Fibroblast of mammary gland (primary cell): Measurements from ENCODE around the gene CLEC4G.
"Not testable (repeated sequence)": the region's sequence is repeated elsewhere in the genome, so short reads cannot be mapped to it uniquely, and the experiment has no call there.

Experiments used
- DNase-seq: peaks from one replicate; pipeline ENCODE4 v3.0.0-alpha.2; 2010; ENCODE audit warnings: low read depth
- H3K4me3 ChIP-seq: 2 replicates; pipeline ENCODE4 v1.5.1; 2011; ENCODE audit warnings: low read depth, mild to moderate bottlenecking, low read length, moderate library complexity; ENCODE audit not compliant: control insufficient read depth
- TF ChIP-seq, protein P1 (sequence below): conservative IDR thresholded peaks from 2 replicates; pipeline ENCODE4 v1.5.1; 2011; ENCODE audit warnings: low read depth, low read length, inconsistent platforms; ENCODE audit not compliant: control insufficient read depth, insufficient read depth

Gene CLEC4G

DNA sequence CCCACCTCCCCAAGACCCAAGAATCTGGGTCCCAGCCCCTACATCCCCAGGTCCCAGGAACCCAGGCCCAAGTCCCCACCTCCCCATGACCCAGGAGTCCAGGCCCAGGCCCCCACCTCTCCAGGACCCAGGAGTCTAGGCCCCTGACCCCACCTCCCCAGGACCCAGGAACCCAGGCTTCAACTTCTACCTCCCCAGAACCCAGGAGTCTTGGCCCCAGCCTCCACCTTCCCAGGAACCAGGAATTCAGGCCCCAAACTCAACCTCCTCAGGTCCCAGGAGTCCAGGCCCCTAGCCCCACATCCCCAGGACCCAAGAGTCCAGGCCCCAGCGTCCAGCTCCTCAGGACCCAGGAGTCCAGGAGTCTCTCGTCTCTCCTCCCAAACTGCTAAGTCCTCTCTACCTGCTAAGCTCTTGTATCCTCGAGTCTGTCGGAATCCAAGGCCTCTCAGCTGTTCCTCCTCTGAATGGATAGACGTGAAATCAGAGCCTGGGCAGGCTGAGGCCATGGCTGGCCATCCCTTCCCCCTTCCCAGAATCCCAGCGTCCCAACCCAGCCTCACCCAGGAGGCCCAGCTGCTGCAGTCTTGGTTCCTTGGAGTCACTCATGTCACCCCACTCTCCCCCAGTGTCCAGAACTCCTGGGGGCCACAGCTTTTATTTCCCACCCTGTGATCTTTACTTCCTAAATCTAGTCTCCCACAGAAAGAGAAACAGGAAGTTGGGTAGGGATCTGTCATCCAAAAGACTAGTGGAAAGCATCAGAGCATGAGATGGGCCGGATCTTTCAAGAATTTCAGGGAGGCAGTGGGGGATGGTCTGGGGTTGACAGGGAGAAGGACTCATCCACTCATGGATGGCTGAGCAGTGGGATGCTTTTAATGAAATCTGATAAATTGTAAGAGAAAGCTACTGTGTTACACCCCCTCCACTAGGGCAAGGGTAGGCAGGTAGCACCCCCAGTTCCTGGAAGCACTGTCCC is 15.3 kb upstream of the CLEC4G start, which contains the start of gene CD209:
TSS of gene CD209 (minus strand) at position 632 of the 982 bp plus-strand sequence. CDS start at position 609, 23 bp downstream.
- TF ChIP-seq, protein P1, sequence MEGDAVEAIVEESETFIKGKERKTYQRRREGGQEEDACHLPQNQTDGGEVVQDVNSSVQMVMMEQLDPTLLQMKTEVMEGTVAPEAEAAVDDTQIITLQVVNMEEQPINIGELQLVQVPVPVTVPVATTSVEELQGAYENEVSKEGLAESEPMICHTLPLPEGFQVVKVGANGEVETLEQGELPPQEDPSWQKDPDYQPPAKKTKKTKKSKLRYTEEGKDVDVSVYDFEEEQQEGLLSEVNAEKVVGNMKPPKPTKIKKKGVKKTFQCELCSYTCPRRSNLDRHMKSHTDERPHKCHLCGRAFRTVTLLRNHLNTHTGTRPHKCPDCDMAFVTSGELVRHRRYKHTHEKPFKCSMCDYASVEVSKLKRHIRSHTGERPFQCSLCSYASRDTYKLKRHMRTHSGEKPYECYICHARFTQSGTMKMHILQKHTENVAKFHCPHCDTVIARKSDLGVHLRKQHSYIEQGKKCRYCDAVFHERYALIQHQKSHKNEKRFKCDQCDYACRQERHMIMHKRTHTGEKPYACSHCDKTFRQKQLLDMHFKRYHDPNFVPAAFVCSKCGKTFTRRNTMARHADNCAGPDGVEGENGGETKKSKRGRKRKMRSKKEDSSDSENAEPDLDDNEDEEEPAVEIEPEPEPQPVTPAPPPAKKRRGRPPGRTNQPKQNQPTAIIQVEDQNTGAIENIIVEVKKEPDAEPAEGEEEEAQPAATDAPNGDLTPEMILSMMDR: no peak
- no peak within 1 kb of the TSS for H3K4me3 ChIP-seq
- no peak for DNase-seq

DNA sequence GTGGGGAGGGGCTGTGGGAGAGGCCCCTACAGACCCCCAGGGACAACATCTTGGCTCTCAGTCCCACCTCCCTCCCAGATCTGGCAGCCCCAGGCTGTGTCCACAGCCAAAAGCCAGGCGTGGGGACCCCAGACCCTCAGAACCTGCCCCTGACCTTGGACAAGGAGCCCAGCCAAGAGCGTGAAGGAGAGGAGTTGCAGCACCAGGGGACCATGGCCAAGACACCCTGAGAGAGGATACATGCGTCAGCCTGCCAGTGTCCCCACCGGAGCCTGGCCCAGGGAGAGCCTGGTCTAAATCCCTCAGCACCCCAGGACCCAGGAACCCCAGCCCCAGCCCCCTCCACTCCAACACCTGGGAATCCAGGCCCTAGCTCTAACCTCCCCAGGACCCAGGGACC is 14.4 kb upstream of the CLEC4G start:
- not testable (repeated sequence) for DNase-seq

DNA sequence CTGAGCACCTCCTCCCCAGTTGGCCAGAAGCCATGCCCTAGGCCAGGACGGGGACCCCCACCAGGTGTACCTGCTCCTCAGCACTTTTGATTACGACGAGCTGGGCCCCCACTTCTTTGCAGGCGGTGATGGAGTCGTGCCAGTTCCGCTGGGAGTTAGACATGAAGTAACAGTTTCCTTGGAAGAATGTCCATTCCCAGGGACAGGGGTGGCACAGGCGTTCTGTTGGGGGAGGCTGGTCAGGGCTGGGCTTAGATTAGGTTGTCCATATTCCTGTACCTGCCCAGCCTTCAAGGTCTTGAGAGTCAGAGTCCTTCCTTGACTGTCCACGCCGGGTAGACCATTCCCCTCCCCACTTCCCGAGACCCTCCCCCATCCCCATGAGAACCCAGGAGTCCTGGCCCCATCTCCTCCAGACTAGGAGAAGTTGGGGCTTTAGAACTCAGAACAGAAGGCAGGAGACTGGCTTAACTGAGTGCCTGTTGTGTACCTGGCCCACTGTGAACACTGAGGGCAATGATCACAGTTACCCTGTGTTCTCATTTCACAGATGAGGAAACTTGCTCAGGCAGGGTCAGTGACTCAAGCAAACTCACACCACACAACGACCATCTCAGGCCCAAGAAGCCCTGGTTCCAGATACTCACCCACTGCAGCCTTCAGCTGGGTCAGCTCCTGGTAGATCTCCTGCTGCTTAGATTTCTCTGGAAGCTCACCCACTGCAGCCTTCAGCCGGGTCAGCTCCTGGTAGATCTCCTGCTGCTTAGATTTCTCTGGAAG is 13.2 kb upstream of the CLEC4G start:
- no peak overlapping the region for H3K4me3 ChIP-seq
- TF ChIP-seq, protein P1: no peak
- no peak for DNase-seq

More for the DNA sequence above, 14.4 kb upstream of the CLEC4G start:
- H3K4me3 ChIP-seq: not testable (repeated sequence)

DNA sequence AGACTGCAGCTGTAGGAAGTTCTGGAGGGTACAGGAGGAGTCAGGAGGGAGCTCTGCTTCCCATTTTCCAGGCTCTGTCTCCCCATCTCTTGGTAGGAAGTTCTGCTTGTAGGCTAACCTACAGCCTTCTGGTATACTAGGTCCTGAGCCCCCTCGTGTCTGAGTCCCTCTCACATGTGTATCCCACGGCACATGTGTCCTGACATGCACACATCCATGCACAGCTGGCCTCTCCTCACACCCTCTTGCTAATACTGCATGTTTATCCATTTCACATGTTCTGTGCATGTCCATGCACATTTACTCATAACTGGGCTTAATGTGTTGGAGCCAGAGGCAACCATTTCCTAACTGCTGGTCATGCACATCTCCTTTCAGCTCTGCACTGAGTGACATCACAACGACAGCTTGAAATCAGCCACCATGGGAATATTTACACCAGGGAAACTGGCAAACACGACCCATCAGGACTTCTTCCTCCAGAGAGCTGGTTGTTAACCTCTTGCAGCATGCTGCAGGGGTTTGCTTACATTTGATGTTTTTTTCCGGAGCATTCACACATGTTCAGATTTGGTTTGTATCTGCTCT is 12.4 kb upstream of the CLEC4G start:
- DNase-seq: no peak
- H3K4me3 ChIP-seq: no peak overlapping the region
- TF ChIP-seq, protein P1: no peak

DNA sequence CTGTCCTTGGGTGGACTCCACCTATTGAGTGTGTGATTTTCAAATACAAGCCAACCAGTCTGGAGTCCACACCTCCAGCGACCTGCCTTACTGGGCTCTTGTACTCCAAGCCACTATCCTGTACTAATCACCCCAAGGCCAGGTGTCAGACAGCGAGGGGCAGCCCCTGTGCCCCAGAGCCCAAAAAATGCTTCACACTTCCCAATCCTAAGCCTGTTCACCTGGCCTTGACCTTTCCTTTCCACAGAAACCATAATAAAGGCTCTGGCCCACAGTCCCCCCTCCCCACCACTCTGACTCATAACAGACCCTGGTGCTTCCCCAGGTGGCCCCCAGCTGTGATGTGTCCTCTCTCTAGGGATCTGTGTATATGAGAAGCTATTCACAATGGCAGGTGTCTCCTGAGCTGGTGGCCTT is 11.5 kb upstream of the CLEC4G start:
- no peak overlapping the region for H3K4me3 ChIP-seq
- no peak for DNase-seq
- TF ChIP-seq, protein P1: no peak

DNA sequence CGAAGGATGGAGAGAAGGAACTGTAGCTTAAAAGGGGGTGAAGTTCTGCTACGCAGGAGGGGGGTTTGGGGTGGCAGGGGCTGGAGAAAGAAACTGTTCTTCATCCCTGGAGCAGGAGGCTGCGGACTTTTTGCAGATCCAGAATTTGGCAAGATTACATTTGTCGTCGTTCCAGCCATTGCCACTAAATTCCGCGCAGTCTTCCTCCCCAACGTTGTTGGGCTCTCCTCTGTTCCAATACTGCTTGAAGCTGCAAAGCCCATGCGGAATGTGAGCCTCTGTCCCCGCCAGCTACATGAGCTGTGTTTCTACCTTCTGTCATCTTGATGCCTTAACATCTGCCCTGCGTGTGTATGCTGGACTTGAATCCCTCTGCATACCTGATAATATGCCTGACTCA is 11.1 kb upstream of the CLEC4G start:
- no peak overlapping the region for H3K4me3 ChIP-seq
- TF ChIP-seq, protein P1: no peak
- no peak for DNase-seq

DNA sequence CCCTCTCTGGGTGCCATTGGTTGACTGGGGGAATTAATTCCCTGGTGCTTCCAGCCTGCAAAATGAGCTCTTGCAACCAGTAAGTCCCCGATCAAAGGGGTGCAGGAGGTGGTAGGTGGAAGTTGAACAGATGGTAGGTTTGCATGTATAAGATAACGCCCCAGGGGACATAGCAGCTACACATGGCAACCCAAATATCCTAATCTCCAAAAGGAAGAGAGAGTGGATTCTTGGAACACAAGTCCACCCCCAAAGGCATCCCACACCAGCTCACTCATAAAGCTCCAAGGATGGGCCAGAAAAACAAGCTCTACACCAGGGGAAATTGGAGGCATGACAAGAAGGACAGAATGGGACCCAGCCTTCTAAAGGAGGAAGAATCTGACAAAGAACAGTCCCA is 10.7 kb upstream of the CLEC4G start:
- no peak for DNase-seq
- no peak overlapping the region for H3K4me3 ChIP-seq
- TF ChIP-seq, protein P1: no peak
